SK-N-SH (cell line): ENCODE results near the gene DNAJC4.

ENCODE experiments used
- CTCF ChIP-seq: fragments of 200-600 bp; sonication (generic); IDR thresholded peaks from 2 replicates; pipeline ENCODE4 v1.6.1; 2017; ENCODE audit warnings: antibody characterized with exemption, mild to moderate bottlenecking, moderate library complexity
- ELF1 ChIP-seq: IDR thresholded peaks from 2 replicates; pipeline ENCODE4 v1.4.0; 2012

- TF ChIP-seq CTCF: no peak
- no peak for TF ChIP-seq ELF1
These were observed 19.0 kb upstream of the DNAJC4 start for GRCh38 chr11:64211181-64211872.
